ENCODE measurements around the gene SPOCK3. TPM values are rescaled to one million over a fixed set of nuclear protein-coding genes. Genes with fewer than 3 reads are reported as not detected.

SPOCK3 gene
- total and polyA plus RNA-seq, 8 donors = 0.15 to 2.1 (median 0.92) TPM

- no peak for TF ChIP-seq CTCF (IDR thresholded peaks at IDR 0.05)
- Histone ChIP-seq H3K4me1 (no peaks in the 10 kb centered on the region), H3K27me3 (no peaks in the 10 kb centered on the region), H3K9me3 (no peaks in the 10 kb centered on the region), H3K27ac (no peak overlapping the region), H3K4me3 (no peak overlapping the region), H3K36me3 (no peaks in the 10 kb centered on the region)
- DNase-seq = no peak
- intact Hi-C loops (cut with DNase I) = no loop called here
- ATAC-seq = no peak
These were observed 56.4 kb downstream of the SPOCK3 start for GRCh38 chr4:167177925-167178324.

- Histone ChIP-seq H3K27me3 (no peaks in the 10 kb centered on the region), H3K27ac (no peak overlapping the region), H3K36me3 (no peaks in the 10 kb centered on the region), H3K4me3 (no peak overlapping the region), H3K9me3 (no peaks in the 10 kb centered on the region), H3K4me1 (no peaks in the 10 kb centered on the region)
- intact Hi-C loops (cut with DNase I) = no loop called here
- DNase-seq = no peak
- TF ChIP-seq CTCF (IDR thresholded peaks at IDR 0.05) = no peak
- ATAC-seq = no peak
These were observed 57.4 kb downstream of the SPOCK3 start for GRCh38 chr4:167176723-167177367.

- no peaks in the 10 kb centered on the region for H3K4me1 ChIP-seq
- H3K27me3 ChIP-seq = no peaks in the 10 kb centered on the region
- H3K27ac ChIP-seq = no peak overlapping the region
- ATAC-seq (no peak), DNase-seq (no peak)
- H3K4me3 ChIP-seq = no peak overlapping the region
- intact Hi-C loops (cut with DNase I) = no loop called here
- H3K9me3 ChIP-seq = peaks cover 0 to 6% of the 10 kb centered on the region in 2 donors
- TF ChIP-seq CTCF (IDR thresholded peaks at IDR 0.05) = no peak
- H3K36me3 ChIP-seq = no peaks in the 10 kb centered on the region
These were observed 62.4 kb downstream of the SPOCK3 start for GRCh38 chr4:167171928-167172327.

DNA sequence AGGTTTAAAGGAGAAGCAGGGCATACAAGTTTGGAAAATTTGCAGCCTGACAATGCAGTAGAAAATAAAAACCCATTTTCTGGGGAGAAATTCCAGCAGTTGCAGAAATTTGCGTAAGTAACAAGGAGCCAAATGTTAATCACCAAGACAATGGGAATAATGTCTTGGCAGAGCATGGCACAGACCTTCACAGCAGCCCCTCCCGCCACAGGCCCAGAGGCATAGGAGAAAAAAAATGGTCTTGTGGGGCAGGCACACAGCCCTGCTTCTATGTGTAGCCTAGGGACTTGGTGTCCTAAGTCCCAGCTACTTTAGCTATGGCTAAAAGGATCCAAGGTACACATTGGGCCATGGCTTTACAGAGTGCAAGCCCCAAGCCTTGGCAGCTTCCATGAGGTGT lies 65.7 kb downstream of the SPOCK3 start:
- Histone ChIP-seq H3K4me1 (no peaks in the 10 kb centered on the region), H3K4me3 (no peak overlapping the region), H3K36me3 (no peaks in the 10 kb centered on the region), H3K9me3 (peaks cover 0 to 6% of the 10 kb centered on the region in 2 donors), H3K27ac (no peak overlapping the region), H3K27me3 (no peaks in the 10 kb centered on the region)
- ATAC-seq = no peak
- TF ChIP-seq CTCF (IDR thresholded peaks at IDR 0.05) = no peak
- intact Hi-C loops (cut with DNase I) = no loop called here
- no peak for DNase-seq

DNA sequence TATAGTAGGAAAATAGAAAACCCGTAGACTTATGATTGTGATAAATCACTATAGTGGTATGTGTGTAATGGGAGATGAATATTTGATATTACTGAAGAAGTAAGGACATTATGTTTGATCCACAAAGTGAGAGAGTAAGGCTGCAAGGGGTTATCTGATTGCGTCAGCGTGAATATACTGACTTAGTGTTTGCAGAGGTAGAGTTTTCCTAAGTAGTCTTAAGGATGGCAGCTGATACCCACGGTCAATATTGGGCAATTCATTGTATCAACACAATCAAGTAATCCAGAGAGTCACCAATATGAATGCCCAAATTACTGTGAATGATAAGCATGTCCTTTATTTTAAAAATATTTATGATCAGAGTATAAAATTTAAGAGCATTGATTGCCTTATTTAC lies 83.7 kb downstream of the SPOCK3 start:
- Histone ChIP-seq H3K4me1 (no peaks in the 10 kb centered on the region), H3K36me3 (no peaks in the 10 kb centered on the region), H3K27ac (no peak overlapping the region), H3K4me3 (no peak overlapping the region), H3K27me3 (no peaks in the 10 kb centered on the region), H3K9me3 (peaks cover 0 to 2% of the 10 kb centered on the region in 2 donors)
- no peak for DNase-seq
- TF ChIP-seq CTCF (IDR thresholded peaks at IDR 0.05) = no peak
- peak; percentile 59 for ATAC-seq
- intact Hi-C loops (cut with DNase I) = no loop called here
